Gastroesophageal sphincter (tissue), 4 donors: ENCODE data around the gene HSF4. TPM values are rescaled to one million over a fixed set of nuclear protein-coding genes. Genes with fewer than 3 reads are reported as not detected.

Experiments used
- ATAC-seq: fragments of 150-250 bp; one replicate; pipeline ENCODE4 v1.9.1; 2016; ENCODE audit warnings: mild to moderate bottlenecking, moderate library complexity
- H3K27ac ChIP-seq, 4 donors: fragments of 200-600 bp; sonication (generic) in 3 of 4; 1 replicate in 3 of 4; 2 replicates in 1 of 4; pipeline ENCODE4 v1.5.1; 2016 to 2019
- H3K27me3 ChIP-seq: fragments of 200-600 bp; sonication (generic); one replicate; pipeline ENCODE4 v1.5.1; 2019
- H3K36me3 ChIP-seq, 2 donors: fragments of 200-600 bp; sonication (generic); one replicate each; pipeline ENCODE4 v1.5.1; 2019; ENCODE audit warnings: control low read depth in 1 of 2
- H3K4me1 ChIP-seq, 3 donors: fragments of 200-600 bp; sonication (generic); 1 replicate in 2 of 3; 2 replicates in 1 of 3; pipeline ENCODE4 v1.5.1; 2016 to 2019; ENCODE audit warnings: control low read depth in 2 of 3
- H3K4me3 ChIP-seq, 2 donors: fragments of 200-600 bp; sonication (generic); one replicate each; pipeline ENCODE4 v1.5.1; 2019; ENCODE audit warnings: mild to moderate bottlenecking in 1 of 2, moderate library complexity in 1 of 2
- H3K9me3 ChIP-seq, 3 donors: fragments of 200-600 bp; sonication (generic); one replicate each; pipeline ENCODE4 v1.5.1; 2017 to 2019; ENCODE audit warnings: control low read depth in 2 of 3
- EP300 ChIP-seq: sonication (generic); formaldehyde crosslinking; IDR thresholded peaks from one replicate; pipeline ENCODE4 v1.6.1; 2017; ENCODE audit warnings: antibody characterized with exemption, mild to moderate bottlenecking
- POLR2A ChIP-seq, 2 donors: fragments of 450-650 bp; IDR thresholded peaks; one replicate each; pipeline ENCODE4 v1.6.1; 2017; ENCODE audit warnings: antibody characterized with exemption in 2 of 2, mild to moderate bottlenecking in 2 of 2, moderate library complexity in 1 of 2
- POLR2AphosphoS5 ChIP-seq: sonication (generic); formaldehyde crosslinking; IDR thresholded peaks from one replicate; pipeline ENCODE4 v1.6.1; 2017; ENCODE audit warnings: antibody characterized with exemption
- WGBS, 2 donors: methylation state at CpG; one replicate each; pipeline ENCODE4 v1.1.5; 2018; ENCODE audit warnings: low coverage in 1 of 2; 5-methylcytosine and 5-hydroxymethylcytosine counted together
- total RNA-seq, 4 donors: library from RNA; depleted of rRNA; stranded (reverse); fragments of >200 nt; gene quantifications; one replicate each; pipeline ENCODE4 v1.1.0, GENCODE V29; 2016
- TF ChIP-seq, protein P1 (sequence below), 4 experiments: fragments of 200-600 bp in 2 of 4; fragments of 450-650 bp in 2 of 4; sonication (generic) in 1 of 4; IDR thresholded peaks; one replicate each; pipeline ENCODE4 v1.5.1; 2017 to 2019; ENCODE audit warnings: antibody characterized with exemption in 4 of 4, mild to moderate bottlenecking in 2 of 4, moderate library complexity in 2 of 4

HSF4 gene
- total RNA-seq, 4 donors from 2014 or later: 7.7 to 110 (median 59.4) TPM

DNA sequence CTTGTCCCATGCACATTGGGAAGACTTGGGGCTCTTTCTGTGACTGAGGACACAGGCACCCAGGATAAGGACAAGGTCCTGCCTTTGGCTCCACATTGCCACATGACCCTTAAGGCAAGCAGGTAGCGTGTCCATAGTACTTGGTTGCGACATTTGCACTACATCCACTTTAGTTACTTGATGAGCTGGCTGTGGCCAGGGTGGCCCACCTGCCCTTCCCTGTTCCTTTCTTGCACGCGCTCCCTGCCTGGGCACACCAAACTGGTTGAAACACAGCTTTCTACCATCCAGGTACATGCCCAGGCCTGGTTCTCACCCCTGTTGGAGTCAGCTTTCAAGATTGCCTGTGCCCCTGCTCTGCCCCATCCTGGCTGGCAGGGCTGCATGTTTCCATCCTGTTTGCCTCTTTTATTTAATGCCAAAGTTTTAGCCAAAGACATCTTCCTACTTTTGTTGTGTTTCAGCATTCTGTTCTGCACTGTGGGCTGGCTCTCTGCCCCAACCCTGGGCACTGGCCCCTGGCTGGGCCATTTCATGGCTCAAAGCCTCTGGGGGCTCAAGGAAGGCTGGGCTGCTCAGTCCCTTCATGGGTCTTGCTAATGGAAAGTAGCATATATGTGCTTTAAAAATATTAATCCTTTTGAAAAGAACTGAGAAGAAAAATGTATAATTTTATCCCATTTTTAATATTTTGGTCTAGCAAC, 17.0 kb upstream of the HSF4 start:
- Histone ChIP-seq H3K27me3 (no peaks in the 10 kb centered on the region), H3K4me1 (peaks cover 0 to 32% (median 10%) of the 10 kb centered on the region in 3 donors), H3K36me3 (peaks cover 0 to 70% of the 10 kb centered on the region in 2 donors), H3K9me3 (no peaks in the 10 kb centered on the region), H3K4me3 (no peak overlapping the region), H3K27ac (no peak overlapping the region)
- 93 to 94% methylated on average over 3 to 4 of the region's 4 CpGs for WGBS, 2 donors
- no peak for TF ChIP-seq POLR2A (IDR thresholded peaks at IDR 0.05)
- TF ChIP-seq POLR2AphosphoS5: no peak
- TF ChIP-seq, protein P1, sequence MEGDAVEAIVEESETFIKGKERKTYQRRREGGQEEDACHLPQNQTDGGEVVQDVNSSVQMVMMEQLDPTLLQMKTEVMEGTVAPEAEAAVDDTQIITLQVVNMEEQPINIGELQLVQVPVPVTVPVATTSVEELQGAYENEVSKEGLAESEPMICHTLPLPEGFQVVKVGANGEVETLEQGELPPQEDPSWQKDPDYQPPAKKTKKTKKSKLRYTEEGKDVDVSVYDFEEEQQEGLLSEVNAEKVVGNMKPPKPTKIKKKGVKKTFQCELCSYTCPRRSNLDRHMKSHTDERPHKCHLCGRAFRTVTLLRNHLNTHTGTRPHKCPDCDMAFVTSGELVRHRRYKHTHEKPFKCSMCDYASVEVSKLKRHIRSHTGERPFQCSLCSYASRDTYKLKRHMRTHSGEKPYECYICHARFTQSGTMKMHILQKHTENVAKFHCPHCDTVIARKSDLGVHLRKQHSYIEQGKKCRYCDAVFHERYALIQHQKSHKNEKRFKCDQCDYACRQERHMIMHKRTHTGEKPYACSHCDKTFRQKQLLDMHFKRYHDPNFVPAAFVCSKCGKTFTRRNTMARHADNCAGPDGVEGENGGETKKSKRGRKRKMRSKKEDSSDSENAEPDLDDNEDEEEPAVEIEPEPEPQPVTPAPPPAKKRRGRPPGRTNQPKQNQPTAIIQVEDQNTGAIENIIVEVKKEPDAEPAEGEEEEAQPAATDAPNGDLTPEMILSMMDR (IDR thresholded peaks at IDR 0.05): no peak
- no peak for TF ChIP-seq EP300
- ATAC-seq: no peak

- H3K27me3 ChIP-seq: no peaks in the 10 kb centered on the region
- 79 to 96% methylated on average over 2 of the region's 2 CpGs for WGBS, 2 donors
- peaks cover 0 to 64% of the 10 kb centered on the region in 2 donors for H3K36me3 ChIP-seq
- no peaks in the 10 kb centered on the region for H3K9me3 ChIP-seq
- H3K4me3 ChIP-seq: no peak overlapping the region
- H3K27ac ChIP-seq: no peak overlapping the region
- H3K4me1 ChIP-seq: peaks cover 0 to 32% (median 10%) of the 10 kb centered on the region in 3 donors
- ATAC-seq: no peak
- TF ChIP-seq, protein P1 (IDR thresholded peaks at IDR 0.05): no peak
- TF ChIP-seq POLR2AphosphoS5 (no peak), POLR2A (IDR thresholded peaks at IDR 0.05) (no peak), EP300 (no peak)
These were observed 16.3 kb upstream of the HSF4 start for GRCh38 chr16:67148221-67148620.

DNA sequence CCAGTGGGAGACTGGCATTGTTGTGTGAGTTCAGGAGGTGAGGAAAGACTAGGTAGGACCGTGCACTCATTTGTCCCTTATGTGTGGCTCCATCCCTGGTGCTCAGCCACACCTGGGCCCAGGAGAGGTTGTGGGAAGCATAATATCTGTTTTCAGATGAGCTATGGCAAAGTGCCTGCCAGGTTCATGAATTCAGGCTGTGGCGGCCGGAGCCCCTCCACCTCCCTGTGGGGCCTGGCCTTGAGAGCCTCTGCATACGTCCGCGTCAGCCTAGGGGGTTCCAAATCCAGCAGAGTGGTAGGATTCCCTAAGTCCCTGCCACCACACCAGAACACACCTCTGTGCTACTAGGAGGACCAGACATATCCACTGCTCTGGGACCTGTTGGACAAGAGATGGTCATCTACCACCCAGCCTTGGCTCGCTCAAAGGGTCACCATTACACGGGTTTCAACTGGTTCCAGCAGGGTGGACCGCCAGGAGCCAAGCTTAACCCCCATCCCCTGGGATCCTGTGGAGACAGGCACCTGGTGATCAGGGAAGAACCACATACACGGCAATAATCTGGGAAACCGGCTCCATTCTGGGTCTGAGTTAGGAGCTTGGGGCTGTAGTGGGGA, 15.8 kb upstream of the HSF4 start:
- 60 to 94% methylated on average over 1 to 3 of the region's 11 CpGs for WGBS, 2 donors
- Histone ChIP-seq H3K27ac (no peak overlapping the region), H3K9me3 (no peaks in the 10 kb centered on the region), H3K4me3 (no peak overlapping the region), H3K4me1 (peaks cover 0 to 32% (median 10%) of the 10 kb centered on the region in 3 donors), H3K36me3 (peaks cover 0 to 59% of the 10 kb centered on the region in 2 donors), H3K27me3 (no peaks in the 10 kb centered on the region)
- TF ChIP-seq POLR2A (IDR thresholded peaks at IDR 0.05) (no peak), POLR2AphosphoS5 (no peak)
- no peak for ATAC-seq

DNA sequence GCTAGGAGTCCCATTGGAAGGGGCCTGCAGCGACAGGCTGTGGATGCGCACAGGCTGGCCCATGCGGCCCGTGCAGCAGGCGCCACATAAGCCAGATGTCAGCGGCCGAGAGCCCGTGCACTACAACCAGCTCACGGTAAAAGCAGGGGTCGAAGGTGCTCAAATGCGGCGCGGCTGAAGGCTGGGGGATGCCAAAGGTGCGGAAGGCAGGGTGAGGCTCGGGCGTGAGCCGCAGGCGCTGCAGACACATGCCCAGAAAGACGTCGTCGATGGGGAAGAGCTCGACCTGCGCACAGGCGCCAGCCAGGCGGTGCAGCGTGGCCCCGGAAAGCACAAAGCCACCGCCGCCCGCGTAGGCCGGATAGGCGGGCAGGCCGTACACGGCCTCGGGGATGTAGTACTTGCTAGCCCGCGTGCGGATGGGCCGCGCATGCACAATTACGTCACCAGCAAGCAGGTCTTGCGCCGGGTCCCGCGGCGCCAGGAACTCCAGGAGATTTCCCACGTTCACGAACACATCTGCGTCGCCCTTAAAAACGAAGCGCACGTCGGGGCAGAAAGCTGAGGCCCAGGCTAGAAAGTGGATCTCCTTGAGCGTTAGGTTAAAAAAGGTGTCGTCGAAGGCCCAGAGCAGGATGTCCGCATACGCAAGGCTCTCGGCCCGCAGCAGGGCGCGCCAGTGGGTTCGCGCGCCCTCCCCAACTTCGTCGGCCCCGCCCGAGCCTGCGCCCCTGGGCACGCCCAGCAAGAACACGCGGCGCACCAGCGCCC, 15.1 kb upstream of the HSF4 start:
- H3K27me3 ChIP-seq: no peaks in the 10 kb centered on the region
- WGBS, 2 donors: 69 to 80% methylated on average over 3 to 15 of the region's 77 CpGs
- H3K36me3 ChIP-seq: peaks cover 0 to 52% of the 10 kb centered on the region in 2 donors
- no peaks in the 10 kb centered on the region for H3K9me3 ChIP-seq
- TF ChIP-seq EP300: no peak
- TF ChIP-seq POLR2AphosphoS5: no peak
- TF ChIP-seq, protein P1 (IDR thresholded peaks at IDR 0.05): no peak
- TF ChIP-seq POLR2A (IDR thresholded peaks at IDR 0.05): no peak
- peak overlapping the region in 3 of 4 donors; percentile 92 to 95 (median 93) for H3K27ac ChIP-seq
- H3K4me1 ChIP-seq: peaks cover 0 to 34% (median 10%) of the 10 kb centered on the region in 3 donors
- peak overlapping the region in 1 of 2 donors; percentile 80 for H3K4me3 ChIP-seq
- no peak for ATAC-seq
